Pulmonary artery endothelial cell (primary cell): ENCODE data around the gene MLC1. TPM values are rescaled to one million over a fixed set of nuclear protein-coding genes. Genes with fewer than 3 reads are reported as not detected.
"Not testable (repeated sequence)": the region's sequence is repeated elsewhere in the genome, so short reads cannot be mapped to it uniquely, and the experiment has no call there.

ENCODE experiments used
- DNase-seq: peaks from one replicate; pipeline ENCODE4 v3.0.0-alpha.2; 2011; ENCODE audit warnings: low read depth, low spot score
- total RNA-seq: library from RNA; depleted of rRNA; stranded (reverse); fragments of >200 nt; gene quantifications from 2 replicates; pipeline ENCODE4 v1.2.3, GENCODE V29; 2014

The MLC1 gene
- total RNA-seq, 1 donor from 2014 or later: not detected

DNA sequence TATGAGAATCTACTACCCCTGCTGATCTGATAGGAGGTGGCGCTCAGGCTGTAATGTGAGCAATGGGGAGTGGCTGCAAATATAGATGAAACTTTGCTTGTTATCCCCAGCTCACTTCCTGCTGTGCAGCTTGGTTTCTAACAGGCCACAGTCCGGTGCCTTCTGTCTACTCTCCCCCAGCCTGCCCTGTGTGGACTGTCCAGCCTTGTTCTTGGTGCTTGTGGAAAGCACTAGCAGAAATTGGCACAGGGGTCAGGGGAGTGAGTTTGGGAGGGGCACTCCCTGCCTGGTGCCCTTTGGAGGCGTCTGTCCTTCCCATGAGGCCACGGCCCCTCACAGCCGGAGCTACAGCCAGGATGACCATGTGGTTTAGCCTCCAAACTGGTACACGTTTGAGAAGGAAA lies 18.9 kb upstream of the MLC1 start:
- DNase-seq: no peak

DNA sequence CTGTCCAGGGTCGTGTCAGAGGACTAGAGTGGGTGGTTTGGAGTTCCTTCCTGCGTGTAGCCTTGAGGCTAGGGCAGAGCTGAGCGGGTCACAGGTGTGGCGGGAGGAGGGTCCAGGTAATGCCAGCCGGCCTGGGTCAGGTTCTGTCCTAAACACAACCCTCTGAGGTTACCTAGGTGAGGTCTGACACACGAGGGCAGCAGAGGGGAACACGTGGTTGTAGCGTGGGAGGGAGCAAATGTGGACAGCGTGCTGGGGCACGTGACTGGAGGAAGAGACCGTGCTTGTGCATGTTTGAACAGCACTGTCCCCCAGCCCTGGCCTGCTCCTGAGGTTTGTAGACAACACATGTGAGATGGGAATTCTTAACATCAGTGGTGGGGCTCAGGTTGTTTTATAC lies 17.7 kb upstream of the MLC1 start:
- no peak for DNase-seq

DNA sequence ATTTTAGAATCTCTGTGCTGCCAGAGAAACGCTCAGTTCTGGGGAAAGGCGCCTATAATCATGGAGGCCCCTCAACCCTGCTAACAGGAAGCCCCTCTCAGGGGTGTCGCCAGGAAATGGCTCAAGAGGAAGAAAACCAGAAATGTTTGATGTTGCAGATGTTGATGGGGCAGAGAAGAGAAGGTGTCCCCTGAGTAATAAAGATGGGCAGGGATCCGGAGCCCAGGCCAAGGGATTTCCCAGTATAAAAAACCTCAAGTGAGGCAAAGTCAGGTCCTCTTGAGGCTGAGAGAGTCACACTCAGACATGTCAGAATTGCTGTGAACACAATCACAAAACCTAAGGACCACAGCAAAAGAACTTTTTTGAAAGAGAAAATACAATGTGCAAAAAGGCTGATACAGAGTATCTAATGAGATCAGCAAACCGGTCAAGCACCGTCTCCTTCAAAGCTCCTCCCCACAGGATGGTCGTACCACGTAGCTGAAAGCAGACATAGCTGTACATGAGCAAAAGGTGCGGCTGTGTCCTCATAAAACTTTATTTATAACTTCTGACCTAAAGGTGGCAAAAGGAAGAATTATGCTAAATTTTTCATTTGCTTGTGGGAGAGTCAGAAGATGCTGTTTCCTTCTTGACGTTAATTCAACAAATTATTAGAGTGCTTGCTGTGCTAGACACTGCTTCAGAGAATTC lies 16.8 kb upstream of the MLC1 start:
- DNase-seq: no peak

DNA sequence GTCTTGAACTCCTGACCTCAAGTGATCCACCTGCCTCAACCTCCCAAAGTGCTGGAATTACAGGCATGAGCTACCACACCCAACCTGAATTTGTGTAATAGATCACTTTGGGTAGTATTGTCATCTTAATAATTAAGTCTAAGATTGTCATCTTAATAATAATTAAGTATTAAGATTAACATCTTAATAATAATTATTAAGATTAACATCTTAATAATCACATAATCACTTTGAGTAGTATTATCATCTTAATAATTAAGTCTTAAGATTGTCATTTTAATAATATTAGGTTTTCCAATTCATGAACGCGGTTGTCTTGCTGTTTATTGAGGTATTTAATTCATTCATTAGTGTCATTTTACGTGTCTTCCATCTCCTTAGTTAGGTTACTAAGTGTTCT lies 12.8 kb upstream of the MLC1 start:
- DNase-seq: no peak

DNA sequence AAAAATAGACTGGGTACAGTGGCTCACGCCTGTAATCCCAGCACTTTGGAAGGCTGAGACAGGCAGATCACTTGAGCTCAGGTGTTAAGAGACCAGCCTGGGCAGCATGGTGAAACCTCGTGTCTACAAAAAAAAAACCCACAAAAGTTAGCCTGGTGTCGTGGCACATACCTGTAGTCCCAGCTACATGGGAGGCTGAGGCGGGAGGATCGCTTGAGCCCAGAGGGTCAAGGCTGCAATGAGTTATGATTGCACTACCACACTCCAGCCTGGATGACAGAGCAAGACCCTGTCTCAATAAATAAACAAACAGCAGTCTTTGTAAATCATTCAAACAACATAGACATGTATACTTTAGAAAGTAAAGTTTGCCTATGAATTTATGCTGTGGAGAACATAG lies 7.1 kb upstream of the MLC1 start:
- DNase-seq: no peak

DNA sequence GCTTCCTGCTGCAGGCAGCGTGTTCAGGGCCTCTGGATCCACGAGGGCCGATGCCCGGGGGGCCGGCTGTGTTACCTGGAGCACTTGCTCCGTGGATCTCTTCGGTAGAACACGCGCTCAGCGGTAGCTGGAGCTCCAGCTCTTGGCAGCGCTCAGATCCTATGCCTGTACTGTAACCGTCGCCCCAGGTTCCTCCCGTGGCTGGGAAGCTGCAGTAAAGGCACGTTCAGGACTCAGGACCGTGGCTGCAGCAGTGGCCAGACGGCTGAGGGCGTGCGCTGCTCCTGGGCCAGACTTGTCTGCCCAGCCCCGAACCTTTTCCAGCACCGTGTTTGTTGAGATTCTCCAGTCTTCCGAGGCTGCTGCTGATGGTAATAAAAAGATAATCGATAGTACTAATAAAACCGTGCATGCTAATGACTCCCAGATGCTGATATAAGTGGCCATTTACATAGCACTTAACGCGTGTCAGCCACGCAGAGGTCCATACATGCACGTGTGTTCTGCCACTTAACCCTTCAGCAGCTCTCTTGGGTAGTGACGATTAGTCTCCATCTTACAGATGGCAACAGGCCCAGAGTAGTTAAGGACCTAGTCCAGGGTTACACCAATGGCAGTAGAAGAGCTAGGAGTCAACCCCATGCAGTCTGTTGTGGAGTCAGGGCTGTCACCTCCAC lies 6.0 kb upstream of the MLC1 start:
- no peak for DNase-seq

DNA sequence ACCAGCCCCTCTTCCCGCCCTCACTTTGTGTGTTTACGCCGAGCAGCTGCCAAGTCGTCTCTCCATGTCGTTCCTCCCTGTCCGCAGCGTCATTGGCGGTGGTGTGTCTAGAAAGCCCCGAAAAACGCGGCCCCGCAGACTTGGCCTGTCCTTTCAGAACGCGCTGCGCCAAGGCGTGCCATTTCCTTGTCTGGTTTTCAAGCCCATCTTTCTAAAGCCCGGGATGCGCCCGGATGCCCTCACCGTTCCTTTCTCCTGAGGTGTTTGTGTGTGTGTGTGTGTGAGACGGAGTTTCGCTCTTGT lies 5.1 kb upstream of the MLC1 start:
- DNase-seq: no peak

DNA sequence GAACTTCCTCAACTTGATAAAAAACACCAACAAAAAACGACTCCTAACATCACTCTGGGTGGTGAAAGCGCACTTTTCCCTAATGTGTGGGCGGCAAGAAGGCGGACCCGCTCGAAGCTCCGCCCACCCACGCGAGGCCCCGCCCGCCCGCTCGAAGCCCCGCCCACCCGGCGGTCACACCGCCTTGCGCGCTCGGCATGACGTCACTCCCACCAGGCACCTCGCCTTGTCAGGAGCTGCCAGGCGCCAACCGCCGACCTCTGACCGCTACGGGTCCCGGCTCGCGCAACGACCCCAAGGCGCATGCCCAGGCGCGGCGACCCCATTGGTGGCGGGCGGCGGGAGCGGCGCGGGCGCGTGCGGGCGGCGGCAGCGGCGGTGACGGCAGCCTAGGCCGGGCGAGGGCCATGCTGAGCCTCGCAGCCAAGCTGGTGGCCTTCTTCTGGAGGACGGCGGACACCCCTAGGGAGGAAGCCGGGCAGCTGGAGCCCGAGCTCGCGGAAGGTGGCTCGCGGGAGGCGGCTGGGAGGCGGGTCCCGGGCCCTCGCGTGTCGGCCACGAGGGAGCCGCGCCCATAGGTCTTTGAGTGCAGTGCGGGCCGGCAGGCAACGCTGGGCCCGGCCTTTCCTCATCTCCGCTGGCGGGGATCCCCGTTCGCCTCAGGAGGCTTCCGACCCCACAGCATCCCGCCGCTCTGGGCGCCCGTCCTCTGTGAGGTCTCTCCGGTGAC lies 4.6 kb upstream of the MLC1 start, which contains the start of gene MOV10L1:
Gene MOV10L1 (plus strand): TSS at position 325 of the 730 bp plus-strand sequence. CDS start 83 bp downstream, at position 408.
- DNase-seq: no peak

DNA sequence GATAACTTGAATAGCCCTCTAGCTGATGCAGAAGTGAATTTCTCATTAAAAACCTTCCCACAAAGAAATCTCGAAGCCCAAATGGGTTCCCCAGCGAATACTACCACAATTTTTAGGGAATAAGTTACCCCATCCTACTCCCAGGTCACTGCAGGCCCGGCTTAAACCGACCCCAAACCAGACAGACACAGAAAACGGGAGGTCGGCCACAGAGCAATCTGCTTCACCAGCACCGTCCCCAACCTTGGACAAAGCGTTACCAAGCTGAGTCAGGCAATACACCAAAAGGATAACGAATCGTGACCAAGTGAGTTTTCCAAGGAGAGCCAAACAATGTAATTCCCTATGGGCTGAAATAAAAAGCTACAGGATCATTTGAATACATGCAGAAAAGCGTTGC lies 4.0 kb upstream of the MLC1 start:
- no peak for DNase-seq

DNA sequence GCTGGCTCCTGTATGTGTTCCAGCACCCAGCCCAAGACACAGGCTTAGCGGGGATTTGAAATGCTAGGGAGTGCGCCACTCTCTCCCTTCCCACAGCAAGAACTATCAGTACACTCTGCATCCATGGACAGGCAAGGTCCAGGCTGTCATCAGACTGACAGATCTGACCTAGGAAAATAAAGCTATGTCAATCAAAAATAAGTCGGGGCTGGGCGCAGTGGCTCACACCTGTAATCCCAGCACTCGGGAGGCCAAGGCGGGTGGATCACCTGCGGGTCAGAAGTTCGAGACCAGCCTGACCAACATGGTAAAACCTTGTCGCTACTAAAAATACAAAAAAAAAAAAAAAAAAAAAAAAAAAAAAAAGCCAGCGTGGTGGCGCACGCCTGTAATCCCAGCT lies 2.9 kb upstream of the MLC1 start:
- DNase-seq: no peak

DNA sequence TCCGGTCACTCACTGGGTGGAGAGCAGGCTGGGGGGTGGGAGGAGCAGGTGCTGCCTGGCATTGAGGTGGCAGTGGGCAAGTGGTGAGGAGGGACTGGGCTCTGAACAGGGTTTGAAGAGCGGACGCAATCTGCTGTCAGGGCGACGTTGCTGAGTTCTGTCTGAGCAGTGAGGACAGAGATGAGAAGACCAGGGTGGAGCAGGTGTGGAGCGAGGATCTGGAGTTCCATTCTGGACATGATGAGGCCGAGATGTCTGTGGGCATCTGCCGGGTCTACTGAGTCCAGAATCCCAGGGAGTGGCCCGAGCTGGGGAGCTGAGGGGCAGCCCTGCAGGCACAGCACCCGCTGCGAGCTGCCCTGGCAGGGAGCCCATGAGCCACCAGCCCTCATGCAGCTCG lies 2.4 kb upstream of the MLC1 start:
- no peak for DNase-seq

DNA sequence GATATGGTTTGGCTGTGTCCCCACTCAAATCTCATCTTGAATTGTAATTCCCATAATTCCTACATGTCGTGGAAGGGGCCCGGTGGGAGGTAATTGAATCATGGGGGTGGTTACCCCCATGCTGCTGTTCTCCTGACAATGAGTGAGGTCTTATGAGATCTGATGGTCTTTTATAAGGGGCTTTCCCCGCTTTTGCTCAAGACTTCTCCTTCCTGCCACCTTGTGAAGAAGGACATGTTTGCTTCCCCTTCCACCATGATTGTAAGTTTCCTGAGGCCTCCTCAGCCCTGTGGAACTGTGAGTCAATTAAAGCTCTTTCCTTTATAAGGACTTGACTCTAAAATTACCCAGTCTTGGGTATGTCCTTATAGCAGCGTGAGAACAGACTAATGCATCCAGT lies 1.7 kb upstream of the MLC1 start:
- DNase-seq: not testable (repeated sequence)

DNA sequence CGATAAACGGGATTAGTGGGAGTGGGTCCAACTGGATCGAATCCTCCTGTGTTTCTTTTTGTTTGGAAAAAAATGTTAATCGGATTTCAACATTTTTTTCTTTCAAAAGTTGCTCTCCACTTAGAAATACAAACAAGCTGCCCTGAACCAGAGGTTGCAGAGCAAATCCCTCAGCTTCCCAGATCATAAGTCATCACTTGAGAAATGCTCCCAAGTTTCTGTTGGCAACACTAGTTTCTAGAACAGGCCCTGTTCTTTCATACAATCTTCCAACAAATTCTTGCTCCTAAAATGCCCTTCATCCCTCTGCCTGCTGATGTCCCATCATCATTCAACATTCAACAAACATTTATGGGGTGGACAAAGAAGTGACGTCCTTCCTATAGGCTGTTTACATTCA lies 1.3 kb upstream of the MLC1 start:
- DNase-seq: no peak

DNA sequence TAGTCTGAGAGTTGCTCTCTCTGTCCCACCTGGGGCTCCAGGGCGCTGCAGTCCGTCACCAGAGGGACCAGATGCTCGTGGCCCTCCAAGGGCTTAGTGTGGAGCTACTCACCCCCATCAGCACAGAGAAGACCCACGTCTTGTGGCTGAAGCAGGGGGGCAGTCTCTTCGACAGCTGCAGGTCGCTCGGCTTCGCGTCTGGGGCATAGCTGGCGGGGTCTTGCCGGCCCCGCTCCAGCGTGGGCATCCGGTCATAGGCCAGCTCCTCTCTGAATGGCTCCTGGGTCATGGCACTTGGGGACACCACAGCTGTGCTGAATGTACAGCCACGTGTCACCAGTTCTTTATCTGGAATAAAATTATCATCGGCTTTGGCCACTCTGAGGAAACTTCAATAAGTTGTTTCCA lies 608 bp downstream of the MLC1 start:
- DNase-seq: no peak

DNA sequence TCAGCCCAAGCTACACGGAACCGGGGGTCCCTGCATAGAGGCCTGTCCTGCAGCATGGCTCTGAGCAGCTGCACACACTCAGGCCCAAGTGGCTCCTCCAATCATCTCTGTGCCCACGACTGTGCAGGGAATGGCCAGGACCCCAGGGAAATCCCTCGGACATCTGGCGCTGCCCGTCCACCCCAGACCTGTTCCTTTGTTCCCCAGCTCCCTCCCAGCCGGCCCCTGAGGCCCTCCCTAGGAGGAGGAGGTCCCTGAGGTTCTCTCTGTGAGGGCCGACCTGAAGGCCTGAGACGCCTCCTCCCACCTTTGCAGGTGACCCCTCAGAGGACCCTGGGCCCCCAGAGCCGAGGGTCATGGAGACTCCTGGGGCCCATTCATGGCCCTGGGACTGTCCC lies 1.1 kb downstream of the MLC1 start:
- DNase-seq: no peak

DNA sequence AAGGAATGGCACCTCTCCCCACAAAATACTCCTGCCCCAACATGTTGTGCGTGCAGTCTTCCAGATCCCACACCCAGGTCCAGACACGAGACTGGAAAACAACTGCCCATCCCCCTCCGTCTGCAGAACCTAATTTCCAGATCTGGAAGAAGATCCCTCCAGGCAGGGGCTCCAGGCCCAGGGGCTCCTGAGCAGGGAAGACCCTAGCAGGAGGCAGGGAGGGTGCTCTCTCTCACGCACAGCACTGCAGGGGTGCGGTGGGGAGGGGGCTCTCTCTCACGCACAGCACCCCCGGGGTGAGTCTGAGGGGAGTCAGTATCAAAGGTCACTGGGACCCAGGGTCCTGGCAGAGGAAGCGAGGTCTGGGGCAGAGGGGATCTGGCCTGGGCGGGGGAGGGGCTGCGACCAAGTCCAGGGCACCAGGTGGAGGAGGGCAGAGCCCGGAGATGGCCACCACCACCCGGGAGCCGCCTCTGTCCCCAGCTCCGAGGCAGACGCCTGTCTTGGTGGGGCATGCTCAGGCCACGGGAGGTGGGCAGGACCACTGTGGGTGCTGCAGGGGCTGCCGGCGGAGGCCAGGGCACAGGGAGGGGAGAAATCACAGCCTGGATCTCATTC lies 1.7 kb downstream of the MLC1 start:
- no peak for DNase-seq

DNA sequence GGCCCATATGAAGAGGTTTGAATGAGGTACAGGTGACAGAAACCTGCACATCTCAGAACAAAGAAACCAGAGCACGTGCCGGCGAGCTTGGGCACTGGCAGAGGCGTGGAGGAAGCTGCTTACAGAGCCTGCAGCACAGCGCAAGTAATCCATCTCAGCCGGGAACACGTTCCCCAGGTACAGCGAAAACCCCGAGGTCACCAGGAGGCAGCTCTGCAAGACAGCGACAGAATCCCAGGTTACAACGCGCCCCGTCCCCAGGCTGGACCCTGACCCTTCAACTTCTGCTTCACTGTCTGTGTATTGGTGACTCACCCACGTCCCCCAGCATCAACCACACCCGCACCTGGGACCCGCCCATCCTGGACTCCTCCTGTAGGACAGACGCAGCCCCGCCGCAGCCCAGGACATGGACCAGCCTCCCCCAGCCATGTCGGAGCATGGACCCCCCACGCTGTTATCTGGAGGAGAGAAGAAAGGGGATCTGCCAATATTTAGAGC lies 2.2 kb downstream of the MLC1 start:
- DNase-seq: no peak

DNA sequence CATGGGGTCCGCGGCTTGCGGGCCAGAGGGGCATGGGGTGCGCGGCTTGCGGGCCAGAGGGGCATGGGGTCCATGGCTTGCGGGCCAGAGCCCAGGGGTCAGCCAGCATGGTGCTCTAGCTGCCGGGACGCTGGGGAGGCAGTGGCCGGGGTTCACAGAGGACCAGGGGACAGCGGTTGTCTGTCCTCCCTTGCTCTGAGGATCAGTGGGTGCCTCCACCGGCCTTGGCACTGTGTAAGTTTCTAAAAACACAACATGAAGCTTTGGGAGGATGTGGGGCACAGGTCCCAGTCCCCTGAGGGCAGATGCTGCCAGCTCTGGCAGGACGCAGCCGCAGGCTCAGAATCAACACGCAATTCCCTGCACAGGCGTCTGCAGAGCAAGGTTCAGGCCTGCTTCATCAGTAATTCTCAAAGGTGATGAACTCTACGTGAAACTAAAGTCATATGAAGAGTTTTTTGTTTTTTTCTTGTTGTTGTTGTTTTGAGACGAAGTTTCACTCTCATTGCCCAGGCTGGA lies 3.0 kb downstream of the MLC1 start:
- DNase-seq: no peak

DNA sequence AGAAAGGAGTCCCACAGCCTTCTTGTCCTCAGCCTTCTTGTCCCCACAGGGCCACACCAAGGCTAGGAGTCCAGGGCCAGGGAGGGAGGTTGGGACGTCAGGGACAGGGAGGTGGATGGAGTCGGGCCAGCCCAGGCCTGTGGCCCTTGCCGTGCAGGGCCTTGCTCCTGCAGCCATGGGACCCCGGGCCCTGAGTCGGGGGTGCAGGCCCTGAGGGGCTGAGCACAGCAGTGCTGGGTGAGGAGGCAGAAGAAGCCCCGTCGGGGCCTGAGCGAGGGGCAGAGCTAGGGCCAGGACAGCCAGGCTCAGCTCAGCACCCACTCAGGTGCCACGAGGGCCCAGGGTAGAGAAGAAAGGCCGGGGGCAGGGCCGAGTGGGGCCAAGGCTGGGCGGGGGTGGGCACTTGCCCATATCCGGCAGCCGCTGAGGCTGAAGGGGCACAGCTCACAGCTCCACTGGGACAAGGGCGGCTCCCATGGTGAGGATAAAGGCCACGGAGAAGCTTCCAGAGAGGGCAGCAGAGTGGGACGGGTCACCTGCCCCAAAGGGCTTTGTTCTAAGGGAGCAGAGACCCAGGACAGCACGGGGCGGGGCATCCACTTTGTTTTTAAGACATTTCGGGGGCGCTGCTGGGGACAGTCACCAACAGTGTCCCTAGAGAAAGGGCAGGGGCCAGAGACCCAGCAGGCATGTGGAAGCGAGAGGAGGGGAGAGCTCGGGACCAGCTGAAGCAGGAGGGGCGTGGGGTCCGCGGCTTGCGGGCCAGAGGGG lies 3.6 kb downstream of the MLC1 start:
- no peak for DNase-seq

DNA sequence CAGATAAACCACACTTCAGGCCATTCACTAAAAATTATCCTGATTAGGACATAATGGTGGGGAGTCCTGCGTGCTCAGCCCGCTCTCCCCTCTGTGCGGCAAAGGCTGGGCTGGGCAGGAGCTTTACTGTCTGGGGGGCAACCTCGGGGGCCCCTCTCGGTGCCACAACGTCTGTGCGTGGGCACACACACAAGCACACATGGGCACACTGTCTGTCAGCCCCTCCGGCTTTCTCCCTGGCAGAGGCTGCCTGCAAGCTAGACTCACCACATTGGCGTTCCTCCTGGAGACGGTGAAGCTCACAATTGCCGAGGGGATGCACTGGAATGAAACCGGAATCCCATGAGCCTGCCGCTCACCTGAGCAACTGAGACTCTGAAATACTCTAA lies 5.2 kb downstream of the MLC1 start:
- no peak for DNase-seq

DNA sequence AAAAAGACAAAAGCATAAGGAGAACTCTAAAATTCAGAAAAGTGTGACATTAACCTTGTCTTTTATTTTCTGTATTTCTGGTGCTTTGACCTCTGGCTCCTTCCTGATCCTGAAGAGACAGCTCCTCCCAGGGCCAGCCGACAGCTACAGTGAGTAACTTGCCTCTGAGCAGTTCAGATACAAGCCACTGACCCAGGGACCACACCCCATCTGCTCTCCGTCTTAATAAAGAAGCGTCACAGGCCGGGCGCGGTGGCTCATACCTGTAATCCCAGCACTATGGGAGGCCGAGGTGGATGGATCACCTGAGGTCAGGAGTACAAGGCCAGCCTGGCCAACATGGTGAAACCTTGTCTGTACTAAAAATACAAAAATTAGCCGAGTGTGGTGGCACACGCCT lies 6.5 kb downstream of the MLC1 start:
- no peak for DNase-seq
